PC-3 (cell line): ENCODE results near the gene RXRA.

Source experiments
- EZH2 ChIP-seq: fragments of 300-600 bp; sonication (generic); IDR thresholded peaks from one replicate; pipeline ENCODE4 v1.6.1; 2017; ENCODE audit warnings: antibody characterized with exemption, mild to moderate bottlenecking, low read length; ENCODE audit not compliant: unreplicated experiment
- TF ChIP-seq, protein P1 (sequence below): fragments of 300-600 bp; sonication (generic); conservative IDR thresholded peaks from 2 replicates; pipeline ENCODE4 v1.5.1; 2017; ENCODE audit warnings: antibody characterized with exemption, low read depth, mild to moderate bottlenecking, low read length

DNA sequence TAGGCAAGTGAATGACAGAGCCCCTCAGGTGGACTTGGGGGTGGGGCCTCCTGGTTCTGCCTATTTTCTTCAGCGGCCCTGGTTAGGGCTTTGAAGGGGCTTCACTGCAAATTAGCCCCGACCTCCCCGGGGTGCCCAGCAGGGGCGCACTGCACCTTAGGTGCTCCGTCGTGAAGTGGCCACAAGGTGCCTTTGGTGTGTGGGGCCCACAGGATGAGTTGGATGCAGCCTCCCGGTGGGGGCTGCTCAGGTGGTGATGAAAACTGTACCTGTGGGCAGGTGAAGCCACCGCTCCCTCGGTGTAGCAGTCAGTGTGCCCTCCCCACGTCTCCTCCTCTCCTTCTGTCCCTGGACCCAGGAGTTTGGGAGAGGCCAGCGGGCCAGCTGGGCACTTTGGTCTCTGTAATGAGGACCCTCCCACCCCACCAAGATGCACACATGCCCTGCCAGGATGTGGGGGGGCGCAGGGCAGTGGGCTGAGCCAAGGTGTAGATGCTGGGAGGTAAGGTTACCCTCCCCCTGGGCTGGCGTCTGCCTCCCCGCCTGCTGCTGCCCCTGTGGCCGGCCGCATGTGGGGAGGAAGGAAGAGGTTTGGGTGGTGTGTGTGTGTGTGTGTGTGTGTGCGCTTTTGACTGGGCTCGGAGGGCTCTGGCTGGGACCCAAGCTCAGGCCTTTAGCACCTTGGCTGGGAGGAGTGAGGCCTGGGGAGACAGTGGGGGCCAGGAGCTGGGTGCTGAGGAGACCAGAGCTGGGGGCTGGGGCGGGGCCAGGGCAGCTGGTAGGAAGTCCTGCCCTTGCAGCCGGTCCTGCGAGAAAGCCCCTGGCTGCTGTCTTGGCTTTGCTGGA, 55.6 kb downstream of the RXRA start:
- TF ChIP-seq, protein P1, sequence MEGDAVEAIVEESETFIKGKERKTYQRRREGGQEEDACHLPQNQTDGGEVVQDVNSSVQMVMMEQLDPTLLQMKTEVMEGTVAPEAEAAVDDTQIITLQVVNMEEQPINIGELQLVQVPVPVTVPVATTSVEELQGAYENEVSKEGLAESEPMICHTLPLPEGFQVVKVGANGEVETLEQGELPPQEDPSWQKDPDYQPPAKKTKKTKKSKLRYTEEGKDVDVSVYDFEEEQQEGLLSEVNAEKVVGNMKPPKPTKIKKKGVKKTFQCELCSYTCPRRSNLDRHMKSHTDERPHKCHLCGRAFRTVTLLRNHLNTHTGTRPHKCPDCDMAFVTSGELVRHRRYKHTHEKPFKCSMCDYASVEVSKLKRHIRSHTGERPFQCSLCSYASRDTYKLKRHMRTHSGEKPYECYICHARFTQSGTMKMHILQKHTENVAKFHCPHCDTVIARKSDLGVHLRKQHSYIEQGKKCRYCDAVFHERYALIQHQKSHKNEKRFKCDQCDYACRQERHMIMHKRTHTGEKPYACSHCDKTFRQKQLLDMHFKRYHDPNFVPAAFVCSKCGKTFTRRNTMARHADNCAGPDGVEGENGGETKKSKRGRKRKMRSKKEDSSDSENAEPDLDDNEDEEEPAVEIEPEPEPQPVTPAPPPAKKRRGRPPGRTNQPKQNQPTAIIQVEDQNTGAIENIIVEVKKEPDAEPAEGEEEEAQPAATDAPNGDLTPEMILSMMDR = peak; percentile 40
- TF ChIP-seq EZH2 = no peak
